Activated T-helper 17 cell treated with anti-CD3 and anti-CD28 coated beads, Interleukin-2, amount 50 U/mL, for 72 hours (primary cell): ENCODE data around the gene GRID2. TPM values are rescaled to one million over a fixed set of nuclear protein-coding genes. Genes with fewer than 3 reads are reported as not detected.

Experiments used
- ATAC-seq: fragments of 150-1000 bp; cut with Tn5 transposase; replicated peaks from 2 replicates; pipeline ENCODE4 v1.10.0; 2021; ENCODE audit warnings: mild to moderate bottlenecking, moderate library complexity
- H3K27ac Mint-ChIP-seq: one replicate; pipeline ENCODE4 v1.8.0; 2022; ENCODE audit warnings: mixed read lengths
- H3K27me3 Mint-ChIP-seq: one replicate; pipeline ENCODE4 v1.8.0; 2022; ENCODE audit warnings: mixed read lengths
- H3K36me3 Mint-ChIP-seq: one replicate; pipeline ENCODE4 v1.8.0; 2022; ENCODE audit warnings: low read depth, mild to moderate bottlenecking, mixed read lengths
- H3K4me1 Mint-ChIP-seq: one replicate; pipeline ENCODE4 v1.8.0; 2022; ENCODE audit warnings: mixed read lengths
- H3K4me3 Mint-ChIP-seq: one replicate; pipeline ENCODE4 v1.8.0; 2022; ENCODE audit warnings: mild to moderate bottlenecking, mixed read lengths
- H3K9me3 Mint-ChIP-seq: one replicate; pipeline ENCODE4 v1.8.0; 2022; ENCODE audit warnings: mixed read lengths
- total RNA-seq, 2 donors: library from RNA; stranded (reverse); gene quantifications; one replicate each; pipeline ENCODE4 v1.2.3, GENCODE V29; 2022

GRID2 gene
- total RNA-seq, 2 donors from 2014 or later, result not detected

DNA sequence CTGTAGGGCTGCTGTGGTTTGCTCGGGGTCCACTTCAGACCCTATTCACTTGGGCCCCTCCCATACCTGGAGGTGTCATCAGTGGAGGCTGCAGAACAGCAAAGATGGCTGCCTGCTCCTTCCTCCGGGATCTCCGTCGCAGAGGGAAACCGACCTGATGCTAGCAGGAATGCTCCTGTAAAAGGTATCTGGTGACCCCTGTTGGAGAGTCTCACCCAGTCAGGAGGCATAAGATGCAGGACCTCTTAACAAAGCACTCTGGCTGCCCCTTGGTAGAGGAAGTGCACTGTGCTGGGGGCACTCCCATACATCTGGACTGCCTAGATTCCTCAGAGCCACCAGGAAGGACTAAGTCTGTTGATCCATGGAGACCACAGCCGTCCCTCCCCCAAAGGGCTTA lies 296.9 kb downstream of the GRID2 start:
- Mint-ChIP-seq H3K27me3 (no peaks in the 10 kb centered on the region), H3K4me3 (no peak overlapping the region), H3K9me3 (peaks cover 17% of the 10 kb centered on the region), H3K4me1 (no peaks in the 10 kb centered on the region), H3K36me3 (no peaks in the 10 kb centered on the region), H3K27ac (no peak overlapping the region)
- ATAC-seq, result no peak

DNA sequence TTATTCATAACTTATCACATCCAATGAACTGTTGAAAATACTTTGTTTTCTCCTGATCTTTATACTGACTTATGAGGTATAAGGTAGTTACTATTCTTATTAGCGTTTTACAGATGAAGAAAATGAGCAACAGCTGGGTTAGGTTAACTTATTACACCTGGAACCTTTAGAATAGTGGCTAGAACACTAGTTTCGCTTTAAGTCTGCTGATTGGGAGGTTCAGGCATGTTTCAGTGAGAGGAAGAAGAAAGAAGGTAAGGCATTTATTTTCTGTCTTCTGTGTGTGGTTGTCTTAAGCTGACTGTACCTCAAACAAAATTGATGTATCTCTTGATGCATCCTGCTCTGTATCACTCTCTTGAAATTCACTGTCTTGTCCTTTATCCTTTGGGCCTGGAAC lies 302.5 kb downstream of the GRID2 start:
- Mint-ChIP-seq H3K27me3 (no peaks in the 10 kb centered on the region), H3K36me3 (no peaks in the 10 kb centered on the region), H3K9me3 (peaks cover 19% of the 10 kb centered on the region), H3K4me3 (no peak overlapping the region), H3K27ac (no peak overlapping the region), H3K4me1 (no peaks in the 10 kb centered on the region)
- ATAC-seq, result no peak

DNA sequence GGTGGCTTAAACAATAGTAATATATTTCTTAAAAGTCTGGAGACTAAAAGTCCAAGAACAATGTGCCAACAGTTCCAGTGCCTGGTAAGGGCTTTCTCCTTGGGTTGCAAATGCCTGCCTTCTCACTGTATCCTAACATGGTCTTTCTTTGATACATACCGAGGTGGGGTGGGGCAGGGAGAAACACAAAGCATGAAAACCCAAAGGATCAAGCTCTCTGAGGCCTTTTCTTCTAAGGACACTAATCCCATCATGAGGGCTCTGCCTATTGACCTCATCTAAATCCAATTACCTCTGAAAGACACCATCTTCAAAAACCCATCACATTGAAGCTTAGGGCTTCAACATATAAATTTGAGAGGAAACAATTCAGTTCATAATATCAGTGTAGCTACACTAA lies 311.3 kb downstream of the GRID2 start:
- Mint-ChIP-seq H3K36me3 (no peaks in the 10 kb centered on the region), H3K27me3 (no peaks in the 10 kb centered on the region), H3K27ac (no peak overlapping the region), H3K4me1 (no peaks in the 10 kb centered on the region), H3K9me3 (peaks cover 4% of the 10 kb centered on the region), H3K4me3 (no peak overlapping the region)
- no peak for ATAC-seq

DNA sequence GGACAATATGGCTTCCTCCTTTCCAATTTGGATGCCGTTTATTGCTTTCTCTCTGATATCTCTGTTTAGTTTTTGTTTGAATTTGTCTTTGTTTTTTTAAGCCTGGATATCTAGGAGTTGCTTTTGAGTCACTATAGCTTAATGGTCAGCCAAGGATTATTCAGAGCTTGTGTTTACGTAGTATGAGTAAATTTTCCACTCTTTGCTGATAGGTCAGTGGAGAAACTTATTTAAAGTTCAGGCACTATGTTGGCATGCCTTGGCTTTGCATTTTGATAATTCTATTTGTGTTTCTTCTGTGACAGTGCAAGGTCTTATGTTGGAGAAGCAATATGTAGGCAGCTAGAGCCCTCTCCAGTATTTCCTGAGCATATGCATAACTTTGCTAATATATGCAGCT lies 315.2 kb downstream of the GRID2 start:
- H3K36me3 Mint-ChIP-seq, result no peaks in the 10 kb centered on the region
- no peak overlapping the region for H3K4me3 Mint-ChIP-seq
- H3K27me3 Mint-ChIP-seq, result no peaks in the 10 kb centered on the region
- H3K27ac Mint-ChIP-seq, result no peak overlapping the region
- no peak for ATAC-seq
- H3K4me1 Mint-ChIP-seq, result no peaks in the 10 kb centered on the region
- H3K9me3 Mint-ChIP-seq, result peaks cover 8% of the 10 kb centered on the region

DNA sequence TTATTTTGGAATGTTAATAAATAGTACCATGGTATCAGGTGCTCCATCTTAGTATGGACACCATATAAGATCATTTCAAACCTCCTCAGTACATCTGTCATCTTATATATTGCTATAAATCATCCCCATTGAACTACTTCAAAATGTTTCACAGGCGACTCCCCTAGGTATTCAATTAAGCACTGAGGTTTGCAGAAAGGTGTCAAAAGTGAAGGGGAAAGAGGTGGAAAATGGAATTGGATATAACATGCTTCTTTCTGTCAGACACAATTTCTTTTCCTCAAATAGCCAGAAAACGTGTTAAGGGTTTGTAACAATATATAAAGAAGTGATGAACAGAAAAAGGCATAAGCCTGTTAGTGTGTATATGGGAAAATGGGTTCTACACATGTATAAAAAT lies 325.5 kb downstream of the GRID2 start:
- Mint-ChIP-seq H3K9me3 (peaks cover 21% of the 10 kb centered on the region), H3K27me3 (no peaks in the 10 kb centered on the region), H3K27ac (no peak overlapping the region), H3K36me3 (no peaks in the 10 kb centered on the region), H3K4me1 (no peaks in the 10 kb centered on the region), H3K4me3 (no peak overlapping the region)
- ATAC-seq, result no peak

DNA sequence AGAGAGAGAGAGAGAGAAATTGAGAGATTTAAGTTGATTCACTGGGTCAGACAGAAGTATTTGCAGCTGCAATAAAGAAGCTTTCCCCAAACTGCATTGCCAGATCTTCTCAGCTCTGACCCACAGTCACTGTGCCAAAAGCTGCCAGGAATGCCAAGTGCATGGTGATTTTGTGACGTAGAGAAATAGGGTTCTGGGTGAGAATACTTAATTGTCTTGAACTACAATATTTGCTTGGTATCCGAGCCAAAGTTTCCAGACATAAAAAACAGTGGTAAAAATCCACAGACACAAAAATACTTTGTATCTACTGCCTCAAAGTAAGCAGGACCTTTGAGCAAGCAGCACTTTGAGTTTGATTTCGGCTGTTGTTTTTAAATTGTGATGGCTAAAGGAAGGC lies 331.1 kb downstream of the GRID2 start:
- no peak overlapping the region for H3K27ac Mint-ChIP-seq
- H3K27me3 Mint-ChIP-seq, result no peaks in the 10 kb centered on the region
- no peaks in the 10 kb centered on the region for H3K36me3 Mint-ChIP-seq
- H3K4me1 Mint-ChIP-seq, result no peaks in the 10 kb centered on the region
- H3K4me3 Mint-ChIP-seq, result no peak overlapping the region
- H3K9me3 Mint-ChIP-seq, result peaks cover 13% of the 10 kb centered on the region
- ATAC-seq, result no peak

DNA sequence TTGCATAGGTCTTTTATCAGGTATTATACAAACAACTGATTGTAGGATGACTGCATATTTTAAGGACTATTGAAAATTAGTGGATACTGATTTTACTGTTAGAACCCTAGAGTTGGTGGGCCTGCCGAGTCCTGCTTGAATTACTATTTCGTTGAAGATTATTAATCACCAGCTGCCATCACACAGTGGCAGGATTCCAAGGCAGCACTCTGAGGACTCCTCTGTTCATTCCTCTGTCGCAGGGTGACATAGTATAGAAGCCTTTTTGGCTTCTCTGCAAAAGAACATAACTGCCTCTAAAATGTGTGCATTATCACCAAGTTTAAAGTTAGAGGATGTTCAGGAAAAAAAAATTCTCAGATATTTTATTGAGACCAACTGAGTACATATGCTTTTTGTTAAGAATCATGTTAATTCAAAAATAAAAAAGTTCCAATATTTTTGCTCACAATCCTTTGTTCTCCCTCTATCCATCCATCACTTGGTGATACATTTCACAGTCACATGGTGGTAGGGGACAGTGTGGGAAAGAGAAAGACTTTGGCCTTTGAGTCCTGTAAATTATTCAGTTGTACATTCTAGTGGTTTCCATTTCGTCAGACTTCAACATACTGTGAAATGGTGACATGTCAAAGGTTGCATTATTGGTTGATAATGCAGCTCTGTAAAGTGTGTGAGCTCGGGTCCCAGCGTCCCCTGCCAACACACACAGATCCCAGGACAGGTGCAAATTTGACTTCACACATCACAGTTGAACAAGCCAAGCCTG lies 332.5 kb downstream of the GRID2 start:
- no peak overlapping the region for H3K27ac Mint-ChIP-seq
- no peak for ATAC-seq
- peaks cover 8% of the 10 kb centered on the region for H3K9me3 Mint-ChIP-seq
- H3K4me1 Mint-ChIP-seq, result no peaks in the 10 kb centered on the region
- H3K4me3 Mint-ChIP-seq, result no peak overlapping the region
- no peaks in the 10 kb centered on the region for H3K36me3 Mint-ChIP-seq
- H3K27me3 Mint-ChIP-seq, result no peaks in the 10 kb centered on the region

DNA sequence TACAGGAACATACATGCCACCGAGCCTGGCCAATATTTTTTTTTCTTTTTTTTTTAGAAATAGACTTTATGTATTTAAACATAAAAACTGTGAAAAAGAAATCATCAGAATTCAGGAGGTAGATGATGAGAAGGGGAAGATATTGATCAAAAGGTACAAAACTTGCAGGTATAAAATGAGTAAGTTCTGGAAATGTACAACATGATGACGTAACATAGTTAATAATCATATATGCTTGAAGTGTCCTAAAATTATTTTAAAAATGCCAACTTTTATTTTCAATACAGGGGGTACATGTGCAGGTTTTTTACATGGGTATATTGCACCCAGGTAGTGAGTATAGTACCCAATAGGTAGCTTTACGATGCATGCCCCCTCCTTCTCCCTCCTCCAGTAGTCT lies 337.6 kb downstream of the GRID2 start:
- ATAC-seq, result no peak
- Mint-ChIP-seq H3K36me3 (no peaks in the 10 kb centered on the region), H3K4me3 (no peak overlapping the region), H3K27me3 (no peaks in the 10 kb centered on the region), H3K27ac (no peak overlapping the region), H3K9me3 (no peaks in the 10 kb centered on the region), H3K4me1 (no peaks in the 10 kb centered on the region)

DNA sequence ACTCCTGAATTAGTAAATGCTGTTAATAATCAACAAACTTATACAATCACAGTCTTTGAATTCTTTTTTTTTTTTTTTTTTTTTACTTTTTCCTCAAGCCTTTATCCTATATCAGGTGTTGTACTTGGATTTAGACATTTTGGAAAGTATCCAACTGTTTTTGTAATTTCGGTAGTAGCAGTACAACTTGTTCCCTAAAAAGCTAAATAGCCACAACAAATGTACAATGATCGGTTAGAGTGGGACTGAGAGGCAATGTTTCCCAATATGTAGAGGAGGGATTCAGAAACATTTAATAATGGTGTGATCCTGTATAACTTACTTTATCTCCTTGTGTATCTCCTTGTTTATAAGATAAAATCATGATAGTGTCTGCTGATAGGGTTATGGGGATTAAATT lies 343.1 kb downstream of the GRID2 start:
- Mint-ChIP-seq H3K4me1 (no peaks in the 10 kb centered on the region), H3K4me3 (no peak overlapping the region), H3K27me3 (no peaks in the 10 kb centered on the region), H3K9me3 (peaks cover 5% of the 10 kb centered on the region), H3K27ac (no peak overlapping the region), H3K36me3 (no peaks in the 10 kb centered on the region)
- no peak for ATAC-seq

DNA sequence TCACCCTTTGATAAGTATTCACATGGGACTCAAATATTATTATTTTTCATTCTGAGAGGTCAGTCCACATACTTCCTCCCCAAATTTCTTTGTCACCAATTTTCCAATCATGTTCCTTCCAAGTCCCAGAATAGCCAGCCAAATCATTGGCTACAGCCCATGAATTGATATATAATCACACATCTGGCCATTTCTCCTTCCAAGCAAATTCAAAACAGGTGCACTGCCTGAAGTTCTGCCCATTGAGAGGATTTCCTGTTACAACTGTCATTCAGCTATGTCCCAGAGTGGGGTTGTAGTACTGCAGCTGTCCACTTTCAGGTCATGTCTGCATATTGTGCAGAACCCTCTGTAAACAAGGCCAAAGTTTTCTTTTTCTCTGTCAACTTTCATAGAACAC lies 347.8 kb downstream of the GRID2 start:
- ATAC-seq, result no peak
- Mint-ChIP-seq H3K9me3 (peaks cover 5% of the 10 kb centered on the region), H3K27me3 (no peaks in the 10 kb centered on the region), H3K4me3 (no peak overlapping the region), H3K36me3 (no peaks in the 10 kb centered on the region), H3K4me1 (no peaks in the 10 kb centered on the region), H3K27ac (no peak overlapping the region)

DNA sequence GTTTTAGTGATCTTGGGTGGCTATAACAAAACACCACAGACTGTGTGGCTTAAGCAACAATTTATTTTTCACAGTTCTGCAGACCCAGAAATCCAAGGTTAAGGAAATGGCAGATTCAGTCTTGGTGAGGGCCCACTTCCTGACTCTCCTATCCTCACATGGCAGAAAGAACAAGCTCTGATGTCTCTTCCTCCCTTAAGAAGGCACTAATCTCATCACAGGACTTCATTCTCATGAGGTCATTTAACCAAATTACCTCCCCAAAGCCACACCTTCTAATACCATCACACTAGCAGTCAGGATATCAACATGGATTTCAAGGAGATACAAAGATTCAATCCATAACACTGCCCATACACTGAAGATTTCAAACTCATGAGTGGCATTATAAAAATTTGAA lies 350.3 kb downstream of the GRID2 start:
- H3K4me3 Mint-ChIP-seq, result no peak overlapping the region
- H3K9me3 Mint-ChIP-seq, result peaks cover 5% of the 10 kb centered on the region
- no peak overlapping the region for H3K27ac Mint-ChIP-seq
- no peak for ATAC-seq
- no peaks in the 10 kb centered on the region for H3K27me3 Mint-ChIP-seq
- no peaks in the 10 kb centered on the region for H3K36me3 Mint-ChIP-seq
- H3K4me1 Mint-ChIP-seq, result no peaks in the 10 kb centered on the region

DNA sequence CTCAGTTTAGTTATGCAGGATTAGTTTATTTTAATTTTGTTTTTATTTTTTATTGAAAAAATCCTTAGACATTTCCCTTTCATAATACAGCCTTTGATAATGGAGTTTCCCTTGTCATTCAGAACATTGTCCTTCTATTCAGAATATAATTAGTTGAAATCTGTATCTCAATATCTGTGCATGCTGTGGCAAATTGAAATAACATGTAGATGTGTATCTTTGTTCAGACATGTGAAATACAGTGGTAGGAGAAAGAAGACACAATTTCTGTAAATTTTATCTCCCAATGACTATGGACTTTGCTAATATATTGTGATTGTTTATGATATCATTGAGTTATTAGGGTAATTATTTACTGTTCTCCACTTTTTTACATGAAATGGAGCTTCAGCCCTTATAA lies 353.9 kb downstream of the GRID2 start:
- no peaks in the 10 kb centered on the region for H3K36me3 Mint-ChIP-seq

DNA sequence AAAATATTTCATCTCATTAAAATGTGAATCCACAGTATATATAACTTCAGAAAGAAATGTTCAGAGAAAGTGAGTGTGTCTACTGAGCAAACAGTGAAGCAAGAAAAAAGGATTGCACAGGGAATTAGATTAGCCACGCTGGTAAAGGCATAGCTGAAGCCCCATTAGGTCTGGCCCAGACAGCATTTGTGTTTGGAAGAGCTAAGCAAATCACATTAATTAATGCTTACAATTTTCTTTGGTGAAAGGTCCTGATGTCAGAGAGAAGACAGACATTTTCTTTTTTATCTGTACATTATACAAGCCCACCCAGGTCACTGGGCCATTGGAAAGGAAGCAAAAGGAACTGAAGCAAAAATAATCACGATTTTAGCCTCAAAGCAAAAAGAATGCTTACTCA lies 354.6 kb downstream of the GRID2 start:
- ATAC-seq, result no peak
- Mint-ChIP-seq H3K9me3 (no peaks in the 10 kb centered on the region), H3K4me1 (no peaks in the 10 kb centered on the region), H3K27ac (no peak overlapping the region), H3K36me3 (no peaks in the 10 kb centered on the region), H3K4me3 (no peak overlapping the region), H3K27me3 (no peaks in the 10 kb centered on the region)

More for the DNA sequence above, 353.9 kb downstream of the GRID2 start:
- no peak for ATAC-seq
- Mint-ChIP-seq H3K9me3 (no peaks in the 10 kb centered on the region), H3K27me3 (no peaks in the 10 kb centered on the region), H3K27ac (no peak overlapping the region), H3K4me1 (no peaks in the 10 kb centered on the region), H3K4me3 (no peak overlapping the region)

DNA sequence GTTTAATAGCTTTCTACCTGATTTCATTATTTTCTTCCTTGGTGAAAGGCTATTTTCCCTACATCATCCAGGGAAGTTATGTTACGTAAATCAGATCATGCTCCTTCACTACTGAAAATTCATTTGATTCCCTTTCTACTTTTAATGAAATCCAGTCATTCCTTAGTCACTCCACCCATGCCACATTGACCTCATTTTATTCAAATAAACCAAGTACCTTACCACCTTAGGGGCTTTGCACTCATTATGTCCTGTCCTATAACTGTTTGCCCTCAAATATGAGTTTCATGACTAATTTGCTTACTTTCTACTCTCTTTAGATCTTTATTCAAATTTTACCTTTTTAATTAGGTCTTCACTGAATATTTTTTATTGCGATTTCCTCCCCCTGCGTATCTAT lies 374.0 kb downstream of the GRID2 start:
- no peak for ATAC-seq

DNA sequence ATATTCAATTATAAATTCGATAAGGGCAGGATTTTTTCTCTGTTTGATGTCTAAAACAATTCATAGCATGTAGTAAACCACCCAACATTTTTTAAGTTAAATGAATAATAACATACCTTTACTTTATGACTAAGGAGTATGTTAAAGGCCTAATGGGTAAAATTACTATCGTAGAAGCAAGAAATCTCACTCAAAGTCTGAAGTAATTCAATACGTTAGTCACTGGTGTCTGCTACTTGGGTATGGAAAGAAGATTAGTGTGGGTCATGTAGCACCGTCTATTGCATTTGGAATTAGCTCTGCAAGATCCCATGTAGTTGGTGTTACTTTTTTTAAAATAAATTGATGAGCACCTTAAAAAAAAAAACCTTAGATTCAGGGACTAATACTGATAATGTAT lies 374.5 kb downstream of the GRID2 start:
- H3K4me3 Mint-ChIP-seq, result no peak overlapping the region
- peaks cover 5% of the 10 kb centered on the region for H3K9me3 Mint-ChIP-seq
- H3K36me3 Mint-ChIP-seq, result no peaks in the 10 kb centered on the region
- ATAC-seq, result no peak
- no peaks in the 10 kb centered on the region for H3K4me1 Mint-ChIP-seq
- H3K27me3 Mint-ChIP-seq, result no peaks in the 10 kb centered on the region
- no peak overlapping the region for H3K27ac Mint-ChIP-seq

More for the DNA sequence above, 374.0 kb downstream of the GRID2 start:
- no peaks in the 10 kb centered on the region for H3K36me3 Mint-ChIP-seq
- no peaks in the 10 kb centered on the region for H3K4me1 Mint-ChIP-seq
- peaks cover 5% of the 10 kb centered on the region for H3K9me3 Mint-ChIP-seq
- no peak overlapping the region for H3K4me3 Mint-ChIP-seq
- H3K27me3 Mint-ChIP-seq, result no peaks in the 10 kb centered on the region
- H3K27ac Mint-ChIP-seq, result no peak overlapping the region

DNA sequence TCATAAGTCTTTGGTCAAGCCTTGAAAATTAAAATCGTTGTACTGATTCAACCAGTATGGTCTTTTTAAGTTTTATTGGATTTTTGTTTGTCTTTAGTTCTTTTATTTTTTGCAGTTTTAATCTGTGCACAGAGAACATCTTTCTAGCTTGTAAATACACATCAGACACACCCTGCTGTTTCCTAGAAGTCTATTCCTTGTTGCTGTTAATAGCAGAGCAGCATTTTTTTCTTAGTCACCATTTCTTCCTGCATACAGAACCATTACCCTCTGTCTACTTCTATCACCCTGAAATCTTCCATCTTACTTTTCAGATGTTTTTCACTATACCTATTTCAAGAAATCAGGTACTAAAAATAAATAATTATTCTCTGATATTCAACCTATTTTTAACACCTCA lies 375.4 kb downstream of the GRID2 start:
- H3K9me3 Mint-ChIP-seq, result peaks cover 5% of the 10 kb centered on the region
- no peaks in the 10 kb centered on the region for H3K36me3 Mint-ChIP-seq
- H3K4me1 Mint-ChIP-seq, result no peaks in the 10 kb centered on the region
- H3K27ac Mint-ChIP-seq, result no peak overlapping the region
- no peak overlapping the region for H3K4me3 Mint-ChIP-seq
- H3K27me3 Mint-ChIP-seq, result no peaks in the 10 kb centered on the region
- no peak for ATAC-seq
